GM18951 (cell line): ENCODE measurements around the gene SYCE3.

ENCODE experiments used
- POLR2A ChIP-seq: IDR thresholded peaks from 4 replicates; pipeline ENCODE4 v1.6.1; 2011; ENCODE audit warnings: mild to moderate bottlenecking; ENCODE audit not compliant: insufficient read length, insufficient read depth; ENCODE audit errors: extremely low read depth
- in situ Hi-C: fragments of 300-500 bp; cut with MboI; formaldehyde crosslinking; loops from one replicate; pipeline ENCODE4 v1.12.0; 2022; ENCODE audit warnings: low sequenced_read_pairs, mixed read lengths, inconsistent platforms; ENCODE audit not compliant: unreplicated experiment

SYCE3 gene

GRCh38 chr22:50531962-50532674 is 30.6 kb downstream of the SYCE3 start:
- in situ Hi-C loops, result no loop called here
- peak; percentile 44 for TF ChIP-seq POLR2A

- in situ Hi-C loops, result no loop called here
- peak; percentile 55 for TF ChIP-seq POLR2A
Observed at GRCh38 chr22:50531546-50531961, 31.2 kb downstream of the SYCE3 start.

- peak; percentile 84 for TF ChIP-seq POLR2A
- in situ Hi-C loops, result no loop called here
Observed at GRCh38 chr22:50530877-50531545, 31.7 kb downstream of the SYCE3 start.

GRCh38 chr22:50530580-50530876 is 32.2 kb downstream of the SYCE3 start:
- no peak for TF ChIP-seq POLR2A
- in situ Hi-C loops, result no loop called here

- peak; percentile 72 for TF ChIP-seq POLR2A
- in situ Hi-C loops, result no loop called here
Observed at GRCh38 chr22:50529897-50530579, 32.7 kb downstream of the SYCE3 start, which contains the start of gene TYMP. TSS of gene TYMP (minus strand) at chr22:50530012. CDS start at chr22:50529709, 303 bp downstream.

GRCh38 chr22:50529416-50529896 is 33.3 kb downstream of the SYCE3 start:
- no peak for TF ChIP-seq POLR2A
- in situ Hi-C loops, result no loop called here

GRCh38 chr22:50528682-50529415 is 33.9 kb downstream of the SYCE3 start:
- no peak for TF ChIP-seq POLR2A
- in situ Hi-C loops, result no loop called here

GRCh38 chr22:50527921-50528681 is 34.6 kb downstream of the SYCE3 start:
- in situ Hi-C loops, result no loop called here
- no peak for TF ChIP-seq POLR2A

- TF ChIP-seq POLR2A, result peak; percentile 58
- in situ Hi-C loops, result no loop called here
Observed at GRCh38 chr22:50526834-50527801, 35.6 kb downstream of the SYCE3 start.

GRCh38 chr22:50526108-50526833 is 36.4 kb downstream of the SYCE3 start:
- in situ Hi-C loops, result no loop called here
- TF ChIP-seq POLR2A, result no peak

- TF ChIP-seq POLR2A, result no peak
Observed at GRCh38 chr22:50525858-50526107, 36.9 kb downstream of the SYCE3 start.

More at GRCh38 chr22:50525858-50526107, 36.9 kb downstream of the SYCE3 start:
- in situ Hi-C loops, result no loop called here
